H1 (cell line): ENCODE results near the gene FLT1. TPM values are rescaled to one million over a fixed set of nuclear protein-coding genes. Genes with fewer than 3 reads are reported as not detected.

Source experiments
- BCL11A ChIP-seq, 2 experiments: IDR thresholded peaks; one replicate each; pipeline ENCODE4 v1.6.1; 2011; ENCODE audit warnings: low read depth in 2 of 2, low read length in 2 of 2, mild to moderate bottlenecking in 2 of 2
- FOSL1 ChIP-seq: IDR thresholded peaks from 2 replicates; pipeline ENCODE4 v1.6.1; 2011; ENCODE audit warnings: mild to moderate bottlenecking, low read depth, low read length, moderate library complexity; ENCODE audit not compliant: insufficient read depth
- GTF2F1 ChIP-seq: IDR thresholded peaks from 2 replicates; pipeline ENCODE4 v1.6.1; 2012; ENCODE audit warnings: low read depth, low read length, improper control_type of control experiment, borderline replicate concordance
- NRF1 ChIP-seq: IDR thresholded peaks from 2 replicates; pipeline ENCODE4 v1.6.1; 2011; ENCODE audit warnings: mild to moderate bottlenecking, low read depth, low read length, improper control_type of control experiment
- TAF7 ChIP-seq: optimal IDR thresholded peaks from 2 replicates; pipeline ENCODE3; 2011; ENCODE audit warnings: low read depth, mild to moderate bottlenecking, inconsistent platforms, low read length, moderate library complexity, borderline replicate concordance
- TBP ChIP-seq: IDR thresholded peaks from 2 replicates; pipeline ENCODE4 v1.6.1; 2011; ENCODE audit warnings: low read depth, low read length, improper control_type of control experiment
- polyA plus RNA-seq, 7 experiments: library from polyadenylated mRNA; depleted of rRNA in 3 of 7; stranded (reverse) in 5 of 7; unstranded in 2 of 7; fragments of >200 nt in 5 of 7; fragments of 200-250 nt in 2 of 7; gene quantifications; 1 replicate in 5 of 7; 2 replicates in 1 of 7; 4 replicates in 1 of 7; pipeline versions ENCODE4 v1.2.1 to v1.2.3, GENCODE V29; 2011 to 2013; ENCODE audit warnings: missing spikeins in 2 of 7, mixed read lengths in 2 of 7
- total RNA-seq: library from RNA; stranded (reverse); fragmentation: NEBNext Ultra II Directional; extraction: Animal tissue kit (Norgen Biotek cat#: 25700); gene quantifications from 2 replicates; pipeline ENCODE4 v1.2.1, GENCODE V29; 2021

The FLT1 gene
- total and polyA plus RNA-seq, 2 of the 8 experiments (the other 6 are each of a cell fraction or from before 2014, with no cell fraction given): 19.7 to 90.2 TPM

- TF ChIP-seq GTF2F1: no peak
- no peak for TF ChIP-seq NRF1
- no peak for TF ChIP-seq TBP
- no peak for TF ChIP-seq BCL11A (IDR thresholded peaks at IDR 0.05; ENCODE audit: low read depth in 2 of 2, low read length in 2 of 2)
- TF ChIP-seq TAF7: no peak
- no peak for TF ChIP-seq FOSL1
Measured at GRCh38 chr13:28356561-28357021, 138.3 kb downstream of the FLT1 start (continued).
